ENCODE data around the gene CYP51A1. TPM values are rescaled to one million over a fixed set of nuclear protein-coding genes. Genes with fewer than 3 reads are reported as not detected.

CYP51A1 gene
- polyA plus RNA-seq, 3 donors, result 5.9 to 32.4 (median 27.4) TPM

GRCh38 chr7:92161271-92161670 lies 27.0 kb upstream of the CYP51A1 start:
- H3K9me3 Mint-ChIP-seq, result no peaks in the 10 kb centered on the region
- no peak for DNase-seq
- no peak overlapping the region for H3K4me3 Mint-ChIP-seq
- Histone ChIP-seq H4K20me1 (ENCODE audit: insufficient read depth, low read length) (no peaks in the 10 kb centered on the region), H3K79me2 (ENCODE audit: insufficient read depth, low read length) (no peaks in the 10 kb centered on the region), H3K9ac (ENCODE audit: insufficient read depth, low read length, poor library complexity, severe bottlenecking) (no peak overlapping the region), H3K4me3 (replicated peaks in 1 of 3; ENCODE audit: low read depth in 2 of 3, low read length in 3 of 3) (no peak overlapping the region), H2AFZ (ENCODE audit: insufficient read depth, low read depth, low read length, poor library complexity, severe bottlenecking) (no peak overlapping the region), H3K9me3 (replicated peaks in 1 of 2; ENCODE audit: control insufficient read depth in 1 of 2, insufficient read depth in 1 of 2, low read length in 2 of 2) (no peaks in the 10 kb centered on the region), H3K36me3 (replicated peaks in 1 of 2; ENCODE audit: control insufficient read depth in 1 of 2, insufficient read depth in 2 of 2, low read length in 2 of 2) (no peaks in the 10 kb centered on the region), H3K4me1 (ENCODE audit: control insufficient read depth in 1 of 2, insufficient read depth in 2 of 2, low read length in 2 of 2) (no peaks in the 10 kb centered on the region), H3K4me2 (replicated peaks; ENCODE audit: extremely low read depth, low read length, poor library complexity, severe bottlenecking) (no peak overlapping the region), H3K27ac (ENCODE audit: low read depth in 1 of 2, low read length in 2 of 2) (no peak overlapping the region), H3K27me3 (ENCODE audit: control insufficient read depth in 2 of 2, insufficient read depth in 2 of 2, low read length in 2 of 2) (no peaks in the 10 kb centered on the region)
- 100% methylated on average over 1 of the region's 1 CpG for WGBS (ENCODE audit: insufficient coverage)
- H3K36me3 Mint-ChIP-seq, result no peaks in the 10 kb centered on the region
- no peak overlapping the region for H3K27ac Mint-ChIP-seq
- TF ChIP-seq CTCF (IDR thresholded peaks at IDR 0.05), result no peak
- H3K4me1 Mint-ChIP-seq, result no peaks in the 10 kb centered on the region
- peaks cover 2 to 4% (median 4%) of the 10 kb centered on the region in 3 donors for H3K27me3 Mint-ChIP-seq (ENCODE audit: low read depth in 3 of 3)
- intact Hi-C loops (cut with micrococcal nuclease), result no loop called here

DNA sequence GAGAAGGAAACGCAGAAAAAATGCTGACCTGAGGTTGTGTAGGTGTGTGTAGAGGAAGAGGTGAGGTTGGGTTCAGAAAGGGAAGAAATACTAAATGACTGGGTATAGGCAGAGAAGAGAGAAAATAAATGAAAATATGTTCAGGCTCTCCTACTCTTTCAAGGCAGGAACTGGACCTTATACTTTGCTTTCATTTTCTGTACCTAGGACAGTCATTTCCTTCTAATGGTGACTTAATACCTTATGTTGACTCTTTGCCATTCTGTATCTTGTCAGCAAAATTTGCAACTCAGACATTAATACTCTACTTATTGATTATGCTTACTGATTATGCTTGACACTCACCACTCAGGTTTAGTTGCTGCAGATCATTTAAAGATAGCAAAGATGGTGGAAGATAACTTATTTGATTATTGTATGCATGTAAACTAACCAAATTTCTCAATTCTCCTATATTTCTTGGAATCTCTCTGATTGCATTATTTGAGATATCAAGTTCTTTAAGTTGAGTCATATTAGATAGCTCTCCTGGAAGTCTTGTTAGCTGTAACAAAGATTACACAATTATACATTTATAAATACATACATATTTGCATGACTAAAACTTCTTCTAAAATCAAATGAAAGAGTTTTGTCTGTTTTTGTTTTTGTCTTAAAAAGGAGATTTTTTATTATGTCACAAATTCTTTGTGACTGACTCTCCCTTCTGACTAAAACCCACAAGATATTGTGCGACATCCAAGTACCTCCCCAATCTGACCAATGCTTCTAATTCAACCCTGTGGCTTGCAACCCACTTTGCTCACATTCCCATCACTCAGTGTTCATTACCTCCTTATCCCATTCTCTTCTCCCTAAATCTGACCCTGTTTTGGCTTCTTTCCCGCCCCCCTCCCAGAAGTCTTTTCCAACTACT lies 24.6 kb upstream of the CYP51A1 start:
- no peaks in the 10 kb centered on the region for H3K9me3 Mint-ChIP-seq
- Histone ChIP-seq H3K79me2 (ENCODE audit: insufficient read depth, low read length) (no peaks in the 10 kb centered on the region), H3K4me3 (replicated peaks in 1 of 3; ENCODE audit: low read depth in 2 of 3, low read length in 3 of 3) (no peak overlapping the region), H3K9me3 (replicated peaks in 1 of 2; ENCODE audit: control insufficient read depth in 1 of 2, insufficient read depth in 1 of 2, low read length in 2 of 2) (no peaks in the 10 kb centered on the region), H2AFZ (ENCODE audit: insufficient read depth, low read depth, low read length, poor library complexity, severe bottlenecking) (no peak overlapping the region), H3K27me3 (ENCODE audit: control insufficient read depth in 2 of 2, insufficient read depth in 2 of 2, low read length in 2 of 2) (no peaks in the 10 kb centered on the region), H3K4me1 (ENCODE audit: control insufficient read depth in 1 of 2, insufficient read depth in 2 of 2, low read length in 2 of 2) (no peaks in the 10 kb centered on the region), H4K20me1 (ENCODE audit: insufficient read depth, low read length) (no peaks in the 10 kb centered on the region), H3K27ac (ENCODE audit: low read depth in 1 of 2, low read length in 2 of 2) (no peak overlapping the region), H3K9ac (ENCODE audit: insufficient read depth, low read length, poor library complexity, severe bottlenecking) (no peak overlapping the region), H3K4me2 (replicated peaks; ENCODE audit: extremely low read depth, low read length, poor library complexity, severe bottlenecking) (no peak overlapping the region), H3K36me3 (replicated peaks in 1 of 2; ENCODE audit: control insufficient read depth in 1 of 2, insufficient read depth in 2 of 2, low read length in 2 of 2) (no peaks in the 10 kb centered on the region)
- 100% methylated on average over 2 of the region's 3 CpGs for WGBS (ENCODE audit: insufficient coverage)
- no peak overlapping the region for H3K4me3 Mint-ChIP-seq
- DNase-seq, result no peak
- no peak for TF ChIP-seq CTCF (IDR thresholded peaks at IDR 0.05)
- H3K4me1 Mint-ChIP-seq, result no peaks in the 10 kb centered on the region
- H3K27ac Mint-ChIP-seq, result no peak overlapping the region
- intact Hi-C loops (cut with micrococcal nuclease), result no loop called here
- H3K27me3 Mint-ChIP-seq (ENCODE audit: low read depth in 3 of 3), result peaks cover 2 to 4% (median 4%) of the 10 kb centered on the region in 3 donors
- no peaks in the 10 kb centered on the region for H3K36me3 Mint-ChIP-seq

Measured in CD14-positive monocyte (primary cell).